PC-3 (cell line): ENCODE measurements around the gene PCGF1. TPM values are rescaled to one million over a fixed set of nuclear protein-coding genes. Genes with fewer than 3 reads are reported as not detected.

Source experiments
- ATAC-seq: fragments of 200-7000 bp; cut with Tn5 transposase; 2 replicates; pipeline ENCODE4 v1.9.1; 2020; ENCODE audit warnings: mild to moderate bottlenecking, moderate library complexity
- BruUV-seq: library from RNA; stranded (reverse); fragments of 400-500 nt; replicated peaks from 2 replicates; lab custom pipeline; 2021; lab: Mats Ljungman, UMichigan
- CTCF ChIA-PET: fragments of 300-600 bp; sonication (Branson Sonifier 250); formaldehyde crosslinking; loops from one replicate; lab custom pipeline; 2022; ENCODE audit warnings: antibody characterized with exemption; lab: Charles Lee
- POLR2A ChIA-PET: fragments of 300-600 bp; sonication (Branson Sonifier 250); formaldehyde crosslinking; loops from one replicate; lab custom pipeline; 2022; ENCODE audit warnings: antibody characterized with exemption; ENCODE audit not compliant: unreplicated experiment; lab: Charles Lee
- DNase-seq: peaks from one replicate; pipeline ENCODE4 v3.0.0-alpha.2; 2015
- H2AFZ ChIP-seq: fragments of 300-600 bp; sonication (generic); 2 replicates; pipeline ENCODE4 v1.6.0; 2016; ENCODE audit warnings: antibody characterized with exemption, low read length
- H3F3A ChIP-seq: fragments of 300-600 bp; sonication (generic); one replicate; pipeline ENCODE4 v1.6.0; 2017; ENCODE audit warnings: antibody characterized with exemption, low read length, control low read depth, mild to moderate bottlenecking; ENCODE audit not compliant: unreplicated experiment
- H3K27ac ChIP-seq: fragments of 300-600 bp; sonication (generic); 2 replicates; pipeline ENCODE4 v1.5.1; 2016; ENCODE audit warnings: mild to moderate bottlenecking, low read length
- H3K27me3 ChIP-seq: fragments of 300-600 bp; sonication (generic); 2 replicates; pipeline ENCODE4 v1.6.1; 2016; ENCODE audit warnings: low read length, mixed read lengths
- H3K36me3 ChIP-seq: fragments of 300-600 bp; sonication (generic); 2 replicates; pipeline ENCODE4 v1.6.1; 2016; ENCODE audit warnings: low read depth, mixed run types, low read length, mixed read lengths
- H3K4me1 ChIP-seq: fragments of 300-600 bp; sonication (generic); 2 replicates; pipeline ENCODE4 v1.5.1; 2016; ENCODE audit warnings: low read length; ENCODE audit not compliant: insufficient read depth
- H3K4me2 ChIP-seq: fragments of 300-600 bp; sonication (generic); 2 replicates; pipeline ENCODE4 v1.6.0; 2016; ENCODE audit warnings: low read length
- H3K4me3 ChIP-seq: fragments of 300-600 bp; sonication (generic); 2 replicates; pipeline ENCODE4 v1.5.1; 2016; ENCODE audit warnings: mild to moderate bottlenecking, low read length, mixed read lengths
- H3K79me2 ChIP-seq: fragments of 300-600 bp; sonication (generic); 2 replicates; pipeline ENCODE4 v1.6.1; 2017; ENCODE audit warnings: low read length, mixed read lengths
- H3K9ac ChIP-seq: fragments of 300-600 bp; sonication (generic); 2 replicates; pipeline ENCODE4 v1.6.0; 2016; ENCODE audit warnings: mild to moderate bottlenecking, low read length
- H3K9me2 ChIP-seq: fragments of 300-600 bp; sonication (generic); replicated peaks from 2 replicates; pipeline ENCODE4 v1.6.1; 2016; ENCODE audit warnings: mixed run types, low read length, mixed read lengths
- H3K9me3 ChIP-seq: fragments of 300-600 bp; sonication (generic); 2 replicates; pipeline ENCODE4 v1.6.1; 2016; ENCODE audit warnings: low read length, mixed read lengths
- H4K20me1 ChIP-seq: fragments of 300-600 bp; sonication (generic); 2 replicates; pipeline ENCODE4 v1.6.1; 2016; ENCODE audit warnings: low read length, mixed read lengths
- CTCF ChIP-seq: fragments of 300-600 bp; sonication (generic); conservative IDR thresholded peaks from 2 replicates; pipeline ENCODE4 v1.5.1; 2017; ENCODE audit warnings: antibody characterized with exemption, low read depth, mild to moderate bottlenecking, low read length
- EZH2 ChIP-seq: fragments of 300-600 bp; sonication (generic); IDR thresholded peaks from one replicate; pipeline ENCODE4 v1.6.1; 2017; ENCODE audit warnings: antibody characterized with exemption, mild to moderate bottlenecking, low read length; ENCODE audit not compliant: unreplicated experiment
- EZH2phosphoT487 ChIP-seq: fragments of 300-600 bp; sonication (generic); IDR thresholded peaks from 2 replicates; pipeline ENCODE4 v1.6.1; 2018; ENCODE audit warnings: mild to moderate bottlenecking, antibody characterized with exemption, low read length, borderline replicate concordance
- intact Hi-C: fragments of 100-400 bp; cut with micrococcal nuclease; formaldehyde crosslinking; loops from 2 replicates; pipeline ENCODE4 v1.9.0; 2023
- total RNA-seq: library from RNA; depleted of rRNA; stranded (reverse); fragments of >200 nt; gene quantifications from 2 replicates; pipeline ENCODE4 v1.2.3, GENCODE V29; 2014

PCGF1 gene
- total RNA-seq, 1 experiment from 2014 or later: 35.7 TPM

- H3K4me1 ChIP-seq: peaks cover 19% of the 10 kb centered on the region
- no peaks in the 10 kb centered on the region for H3K27me3 ChIP-seq
- no peak overlapping the region for H3K9ac ChIP-seq
- peak overlapping the region; percentile 67; the same call in 1 of the 2 replicates for H3K4me3 ChIP-seq
- peak overlapping the region; percentile 94 for H3K4me2 ChIP-seq
- no peaks in the 10 kb centered on the region for H4K20me1 ChIP-seq
- no peak overlapping the region for H3K27ac ChIP-seq
- no peaks in the 10 kb centered on the region for H3K79me2 ChIP-seq
- DNase-seq (no peak), ATAC-seq (no peak)
- CTCF ChIA-PET: no interaction called here
- H3F3A ChIP-seq: no peaks in the 10 kb centered on the region
- no TSS peak for BruUV-seq
- no peaks in the 10 kb centered on the region for H3K9me2 ChIP-seq
- peak overlapping the region; percentile 87; the same call in 1 of the 2 replicates for H2AFZ ChIP-seq
- H3K36me3 ChIP-seq: peaks cover 13% of the 10 kb centered on the region; the same call in 1 of the 2 replicates
- no peaks in the 10 kb centered on the region for H3K9me3 ChIP-seq
- intact Hi-C loops: no loop called here
- TF ChIP-seq CTCF (no peak), EZH2 (no peak), EZH2phosphoT487 (no peak)
- POLR2A ChIA-PET: no interaction called here
Measured at GRCh38 chr2:74496997-74497776, 10.3 kb downstream of the PCGF1 start.

- H3K27me3 ChIP-seq: no peaks in the 10 kb centered on the region
- DNase-seq (no peak), ATAC-seq (no peak)
- no peak overlapping the region for H3K4me2 ChIP-seq
- no TSS peak for BruUV-seq
- no peaks in the 10 kb centered on the region for H4K20me1 ChIP-seq
- no peaks in the 10 kb centered on the region for H3F3A ChIP-seq
- peaks cover 19% of the 10 kb centered on the region for H3K4me1 ChIP-seq
- H2AFZ ChIP-seq: no peak overlapping the region
- H3K9me3 ChIP-seq: no peaks in the 10 kb centered on the region
- H3K27ac ChIP-seq: no peak overlapping the region
- H3K36me3 ChIP-seq: peaks cover 28% of the 10 kb centered on the region
- POLR2A ChIA-PET: no interaction called here
- intact Hi-C loops: no loop called here
- H3K9ac ChIP-seq: no peak overlapping the region
- no peaks in the 10 kb centered on the region for H3K79me2 ChIP-seq
- H3K4me3 ChIP-seq: no peak overlapping the region
- TF ChIP-seq CTCF: no peak
- H3K9me2 ChIP-seq: no peaks in the 10 kb centered on the region
- CTCF ChIA-PET: no interaction called here
Measured at GRCh38 chr2:74495440-74495839, 12.1 kb downstream of the PCGF1 start.

GRCh38 chr2:74493546-74493945 lies 13.9 kb downstream of the PCGF1 start:
- no TSS peak for BruUV-seq
- intact Hi-C loops: no loop called here
- H3K9me3 ChIP-seq: no peaks in the 10 kb centered on the region
- no peaks in the 10 kb centered on the region for H3K27me3 ChIP-seq
- DNase-seq: no peak
- H3K4me2 ChIP-seq: no peak overlapping the region
- ChIA-PET CTCF (no interaction called here), POLR2A (no interaction called here)
- H2AFZ ChIP-seq: no peak overlapping the region
- H3K36me3 ChIP-seq: peaks cover 28% of the 10 kb centered on the region
- no peak for TF ChIP-seq EZH2phosphoT487
- TF ChIP-seq CTCF: no peak
- TF ChIP-seq EZH2: no peak
- no peak for ATAC-seq
- no peak overlapping the region for H3K27ac ChIP-seq
- H3F3A ChIP-seq: no peaks in the 10 kb centered on the region
- no peaks in the 10 kb centered on the region for H3K79me2 ChIP-seq
- H3K4me1 ChIP-seq: peaks cover 11% of the 10 kb centered on the region
- no peak overlapping the region for H3K9ac ChIP-seq
- no peaks in the 10 kb centered on the region for H3K9me2 ChIP-seq
- H3K4me3 ChIP-seq: no peak overlapping the region
- no peaks in the 10 kb centered on the region for H4K20me1 ChIP-seq
